Measurements from ENCODE around the gene C15orf62.

Gene C15orf62

GRCh38 chr15:40782609-40783227 lies 12.9 kb downstream of the C15orf62 start:
- peak; percentile 35 for DNase-seq (ENCODE audit: low read depth)

- DNase-seq (ENCODE audit: low read depth) = no peak
These were observed 15.4 kb downstream of the C15orf62 start for GRCh38 chr15:40785164-40785563.

GRCh38 chr15:40785814-40786213 lies 16.0 kb downstream of the C15orf62 start:
- no peak for DNase-seq (ENCODE audit: low read depth)

GRCh38 chr15:40787344-40787841 lies 17.6 kb downstream of the C15orf62 start:
- peak; percentile 79 for DNase-seq (ENCODE audit: low read depth)

GRCh38 chr15:40787991-40788390 lies 18.2 kb downstream of the C15orf62 start:
- no peak for DNase-seq (ENCODE audit: low read depth)

GRCh38 chr15:40789119-40789518 lies 19.3 kb downstream of the C15orf62 start:
- no peak for DNase-seq (ENCODE audit: low read depth)

GRCh38 chr15:40789999-40790398 lies 20.2 kb downstream of the C15orf62 start:
- no peak for DNase-seq (ENCODE audit: low read depth)

- DNase-seq (ENCODE audit: low read depth) = peak; percentile 34
These were observed 20.9 kb downstream of the C15orf62 start for GRCh38 chr15:40790718-40791117.

GRCh38 chr15:40792394-40792793 lies 22.6 kb downstream of the C15orf62 start:
- no peak for DNase-seq (ENCODE audit: low read depth)

- peak; percentile 92 for DNase-seq (ENCODE audit: low read depth)
These were observed 23.6 kb downstream of the C15orf62 start for GRCh38 chr15:40793216-40793989.

GRCh38 chr15:40796041-40796440 lies 26.3 kb downstream of the C15orf62 start:
- DNase-seq (ENCODE audit: low read depth) = no peak

GRCh38 chr15:40796512-40796911 lies 26.7 kb downstream of the C15orf62 start:
- DNase-seq (ENCODE audit: low read depth) = no peak

GRCh38 chr15:40799523-40799922 lies 29.7 kb downstream of the C15orf62 start:
- no peak for DNase-seq (ENCODE audit: low read depth)

GRCh38 chr15:40803076-40803475 lies 33.3 kb downstream of the C15orf62 start:
- DNase-seq (ENCODE audit: low read depth) = no peak

GRCh38 chr15:40803688-40804087 lies 33.9 kb downstream of the C15orf62 start:
- no peak for DNase-seq (ENCODE audit: low read depth)

- no peak for DNase-seq (ENCODE audit: low read depth)
These were observed 36.9 kb downstream of the C15orf62 start for GRCh38 chr15:40806672-40807027.

GRCh38 chr15:40807028-40807887 lies 37.5 kb downstream of the C15orf62 start, which contains the start of the genes DNAJC17 and ZFYVE19:
DNAJC17 (minus strand) TSS chr15:40807473; CDS start chr15:40807446, 27 bp downstream.
ZFYVE19 (plus strand) TSS chr15:40807089; CDS start chr15:40807590, 501 bp downstream.
- peak; percentile 98 for DNase-seq (ENCODE audit: low read depth)

GRCh38 chr15:40807888-40808461 lies 38.2 kb downstream of the C15orf62 start:
- DNase-seq (ENCODE audit: low read depth) = peak; percentile 27

GRCh38 chr15:40808861-40809450 lies 39.2 kb downstream of the C15orf62 start:
- DNase-seq (ENCODE audit: low read depth) = no peak

GRCh38 chr15:40812721-40813425 lies 43.1 kb downstream of the C15orf62 start:
- no peak for DNase-seq (ENCODE audit: low read depth)

Data from EH (cell line).